Activated T-cell treated with anti-CD3 and anti-CD28 coated beads for 4 hours (primary cell): ENCODE results near the gene MAGEB4.
"Not testable (repeated sequence)": the region's sequence is repeated elsewhere in the genome, so short reads cannot be mapped to it uniquely, and the experiment has no call there.

ENCODE experiments used
- DNase-seq: peaks from one replicate; pipeline ENCODE4 v3.0.0-alpha.2; 2020

The MAGEB4 gene

GRCh38 chrX:30241724-30242415 is at the start of gene MAGEB4:
TSS of gene MAGEB4 (plus strand) at chrX:30242000. CDS start at chrX:30242136, 136 bp downstream.
- DNase-seq = no peak

GRCh38 chrX:30193910-30194309 is 47.9 kb upstream of the MAGEB4 start:
- not testable (repeated sequence) for DNase-seq

DNA sequence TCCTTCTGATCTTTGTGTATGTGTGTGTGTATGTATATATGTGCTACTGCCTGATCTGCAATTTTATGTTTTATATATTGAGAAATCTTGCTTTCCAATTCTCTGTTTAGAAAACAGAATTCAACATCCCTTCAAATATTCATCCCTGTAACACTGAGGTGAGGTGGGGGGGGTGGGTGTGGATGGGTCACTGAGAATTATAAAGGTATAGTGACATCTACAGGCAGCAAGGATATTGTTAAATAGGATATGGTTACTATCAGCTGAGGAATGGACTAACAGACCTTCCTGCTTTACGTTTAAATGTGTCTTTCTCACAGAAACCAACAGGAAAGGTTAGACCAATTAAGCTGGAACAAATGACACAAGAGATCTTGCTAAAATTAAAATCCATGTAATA is 45.5 kb upstream of the MAGEB4 start:
- DNase-seq = no peak

GRCh38 chrX:30212172-30212571 is 29.6 kb upstream of the MAGEB4 start:
- DNase-seq = no peak

GRCh38 chrX:30215357-30215843 is 26.4 kb upstream of the MAGEB4 start, which contains the start of gene MAGEB2:
TSS of gene MAGEB2 (plus strand) at chrX:30215563. CDS start at chrX:30218581, 3,018 bp downstream.
- DNase-seq = no peak

- DNase-seq = no peak
These were observed 24.3 kb upstream of the MAGEB4 start for GRCh38 chrX:30217465-30217864.

GRCh38 chrX:30219372-30219771 is 22.4 kb upstream of the MAGEB4 start:
- no peak for DNase-seq

DNA sequence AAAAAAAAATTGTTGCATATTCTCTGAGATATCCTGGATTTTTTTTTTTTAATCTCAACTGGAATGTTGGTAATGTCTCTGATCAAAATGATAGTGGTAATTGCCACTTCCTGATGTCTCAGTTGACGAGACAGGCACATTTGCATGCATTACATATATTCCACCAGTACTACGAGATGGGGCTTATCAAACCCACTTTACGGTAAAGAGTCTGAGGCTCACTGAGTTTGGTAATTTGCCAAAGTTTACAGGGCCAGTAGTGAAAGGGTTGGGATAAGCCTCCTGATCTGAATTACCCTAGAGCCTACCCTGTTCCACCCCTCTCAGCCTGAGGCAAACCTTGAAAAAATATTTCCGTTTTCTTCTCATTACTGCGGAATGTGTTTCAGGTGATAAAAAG is 21.1 kb upstream of the MAGEB4 start:
- no peak for DNase-seq

DNA sequence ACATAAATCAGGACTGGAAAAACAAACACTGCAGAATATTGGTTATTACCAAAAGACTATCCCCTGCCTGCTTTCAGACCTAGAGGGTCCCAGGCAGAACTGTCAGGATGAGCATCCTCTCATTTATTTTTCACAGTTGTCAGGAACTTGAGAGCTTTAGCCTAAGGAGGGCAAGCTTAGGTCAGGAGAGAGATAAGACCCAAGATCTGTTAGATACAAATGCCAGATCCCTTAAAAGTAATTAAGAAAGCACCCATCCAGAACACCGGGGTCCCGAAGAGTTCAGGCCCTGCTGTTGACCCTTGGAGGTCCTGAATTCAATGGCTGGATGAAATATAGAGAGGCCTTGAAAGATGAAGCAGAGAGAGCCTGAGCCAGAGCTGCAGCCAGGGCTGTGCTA is 17.3 kb upstream of the MAGEB4 start:
- no peak for DNase-seq

DNA sequence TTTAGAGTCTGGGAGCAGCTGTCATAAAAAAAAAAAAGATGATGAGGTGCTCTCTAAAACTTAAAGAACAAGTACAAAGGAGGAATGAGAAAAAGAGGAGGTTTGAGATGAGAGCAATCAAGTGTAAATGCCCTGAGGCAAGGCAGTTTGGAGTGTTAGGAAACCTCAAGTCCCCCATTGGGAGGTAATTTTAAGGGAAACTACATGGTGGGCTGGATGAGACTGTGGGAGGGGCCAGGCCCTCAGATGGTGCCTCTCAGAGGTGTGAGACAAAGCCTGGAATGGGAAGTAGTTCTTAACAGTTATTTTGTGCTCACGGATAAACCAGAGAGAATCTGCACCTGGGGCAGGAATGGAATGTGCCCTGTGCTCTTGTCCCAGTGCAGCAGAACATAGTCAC is 13.3 kb upstream of the MAGEB4 start:
- DNase-seq = no peak

- DNase-seq = no peak
These were observed 11.4 kb upstream of the MAGEB4 start, which contains the start of gene MAGEB3 for GRCh38 chrX:30230395-30230794. TSS of gene MAGEB3 (plus strand) at chrX:30230657. CDS start at chrX:30235925, 5,268 bp downstream.

DNA sequence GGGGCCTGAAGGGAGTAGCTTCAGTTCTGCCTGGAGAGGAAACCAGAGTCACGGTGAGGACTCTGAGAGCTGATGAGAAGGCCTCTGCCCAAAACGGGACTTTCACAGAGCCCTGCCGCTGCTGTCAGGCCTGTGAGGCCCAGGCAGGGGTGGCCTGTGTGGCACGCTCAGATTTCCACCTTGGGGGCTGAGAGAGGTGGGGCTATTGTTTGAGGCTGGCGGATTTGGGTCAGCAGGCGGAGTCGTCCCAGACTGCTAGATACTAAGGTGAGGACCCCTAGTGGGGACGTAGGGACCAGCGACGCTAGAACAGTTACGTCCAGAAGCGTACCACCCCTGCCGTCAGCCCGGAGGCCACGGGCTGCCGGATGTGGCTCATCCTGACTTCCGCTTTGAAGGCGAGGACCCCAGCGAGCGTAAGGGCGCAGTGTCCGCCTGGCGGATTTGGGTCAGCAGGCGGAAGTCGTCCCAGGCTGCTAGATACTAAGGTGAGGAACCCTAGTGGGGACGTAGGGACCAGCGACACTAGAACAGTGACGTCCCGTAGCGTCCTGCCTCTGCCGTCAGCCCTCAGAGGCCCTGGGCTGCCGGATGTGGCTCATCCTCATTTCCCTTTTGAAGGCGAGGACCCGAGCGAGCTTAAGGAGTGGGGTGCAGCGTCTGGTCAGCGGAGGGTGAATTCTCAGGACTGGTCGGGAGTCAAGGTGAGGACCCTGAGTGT is 5.1 kb downstream of the MAGEB4 start, which contains the start of gene MAGEB1:
MAGEB1 (plus strand) TSS at position 378 of the 721 bp plus-strand sequence. CDS start 3,348 bp downstream, outside the sequence.
- no peak for DNase-seq

DNA sequence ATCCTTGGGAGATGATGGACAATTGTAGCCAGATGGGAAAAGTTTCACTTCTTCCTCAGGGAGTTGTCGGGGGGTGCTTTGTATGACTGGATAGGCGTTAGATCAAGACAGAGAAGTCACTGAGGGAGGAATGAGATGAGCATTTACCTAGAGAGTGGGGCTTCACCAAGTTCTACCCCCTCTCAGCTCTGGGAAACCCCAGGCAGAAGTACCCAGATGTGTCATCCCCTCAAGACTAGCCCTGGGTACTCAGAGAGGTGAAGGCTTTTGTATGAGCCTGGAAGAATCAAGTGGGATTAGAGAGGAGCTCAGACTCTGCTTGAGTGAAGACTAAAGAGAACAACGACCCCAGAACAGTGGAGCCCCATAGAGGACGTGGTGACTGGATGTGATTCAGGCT is 7.1 kb downstream of the MAGEB4 start:
- DNase-seq = no peak

- DNase-seq = no peak
These were observed 11.5 kb downstream of the MAGEB4 start for GRCh38 chrX:30253257-30253656.

DNA sequence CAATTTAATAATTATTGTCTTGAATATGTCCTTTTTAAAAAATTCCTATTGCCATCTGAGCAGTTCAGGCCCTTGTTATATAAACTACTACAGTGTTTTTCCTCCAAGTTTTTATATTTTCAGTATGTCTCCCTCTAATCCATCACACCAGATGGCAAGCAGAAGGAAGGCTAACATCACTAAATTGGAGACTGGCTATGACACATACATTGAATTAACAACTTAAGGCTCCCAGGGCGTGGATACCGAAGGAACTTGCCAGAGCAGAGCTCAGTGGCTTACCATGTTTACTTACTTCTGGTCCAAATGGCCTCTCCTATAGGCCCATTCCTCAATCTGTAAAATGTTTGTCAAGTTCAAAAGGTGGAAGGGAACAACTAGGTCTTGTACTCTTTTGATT is 18.1 kb downstream of the MAGEB4 start:
- no peak for DNase-seq

DNA sequence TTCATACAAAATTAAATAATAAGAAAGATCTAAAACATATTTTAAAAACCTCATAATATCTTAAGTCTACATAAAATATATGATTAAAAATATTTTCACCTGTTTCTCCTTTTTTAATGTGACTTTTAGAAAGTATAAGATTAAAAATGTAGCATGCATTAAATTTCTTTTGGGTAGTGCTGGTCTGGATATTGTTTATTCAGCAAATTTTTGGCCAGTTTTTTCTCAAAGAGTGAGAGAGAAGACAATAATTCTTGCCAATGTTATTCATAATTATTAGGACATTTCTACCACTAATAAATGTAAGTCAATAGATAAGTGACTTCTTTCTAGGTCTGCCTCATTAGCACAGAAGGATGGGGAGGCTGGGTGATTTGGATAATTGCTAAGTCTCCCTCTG is 19.2 kb downstream of the MAGEB4 start:
- no peak for DNase-seq

DNA sequence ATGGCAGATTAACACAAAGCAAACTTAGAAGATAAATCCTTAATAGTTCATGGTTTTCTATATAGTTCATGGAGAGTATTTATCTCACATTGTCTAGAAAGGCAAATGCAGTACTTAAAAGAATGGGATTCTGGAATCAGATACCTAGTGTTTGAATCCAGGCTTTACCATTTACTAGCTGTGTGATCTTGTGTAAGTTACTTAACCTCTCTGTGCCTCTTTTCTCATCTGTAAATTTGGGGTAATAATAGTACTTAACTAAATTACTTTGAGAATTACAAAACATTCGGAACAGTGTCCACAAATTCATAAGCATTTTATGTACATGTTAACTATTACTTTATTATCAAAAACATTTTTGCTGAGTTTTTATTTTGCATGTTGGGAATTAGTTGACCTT is 21.0 kb downstream of the MAGEB4 start:
- DNase-seq = no peak

DNA sequence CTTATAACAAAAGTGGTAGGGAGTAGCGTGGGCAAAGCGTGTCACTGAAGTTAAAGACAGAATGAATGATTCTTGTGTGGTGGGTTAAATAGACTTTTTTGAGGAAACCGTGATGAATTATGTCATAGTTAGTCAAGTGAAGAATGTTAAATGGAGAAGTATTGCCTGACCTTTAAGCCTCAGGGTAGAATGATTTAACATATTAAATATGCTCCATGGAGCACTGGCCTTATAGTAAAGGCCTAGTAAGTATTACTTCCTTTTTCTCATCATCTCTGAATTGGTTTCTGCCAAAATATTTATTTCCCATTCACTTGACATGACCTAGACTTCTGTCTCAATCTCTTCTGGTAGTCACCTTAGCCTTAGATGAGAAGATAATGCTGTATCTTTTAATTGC is 28.8 kb downstream of the MAGEB4 start:
- DNase-seq = no peak

DNA sequence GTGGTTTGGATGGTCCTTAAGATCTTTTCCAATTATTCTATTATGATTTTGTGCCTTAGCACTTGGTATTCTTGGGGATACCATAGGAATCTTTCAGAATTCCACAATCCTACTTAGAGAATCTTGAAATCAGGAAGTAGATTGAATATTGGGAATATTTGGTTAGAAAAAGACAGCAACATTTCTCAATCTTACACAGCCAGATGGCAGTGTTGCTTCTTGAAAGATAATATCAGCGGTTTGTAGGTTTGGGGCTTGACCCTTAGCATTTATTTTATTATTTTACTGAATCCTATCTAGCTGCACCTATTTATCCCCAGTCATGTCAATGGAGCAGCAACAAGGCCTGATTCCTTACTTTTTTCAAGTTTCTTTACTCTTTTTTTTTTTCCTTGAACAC is 33.7 kb downstream of the MAGEB4 start:
- no peak for DNase-seq

DNA sequence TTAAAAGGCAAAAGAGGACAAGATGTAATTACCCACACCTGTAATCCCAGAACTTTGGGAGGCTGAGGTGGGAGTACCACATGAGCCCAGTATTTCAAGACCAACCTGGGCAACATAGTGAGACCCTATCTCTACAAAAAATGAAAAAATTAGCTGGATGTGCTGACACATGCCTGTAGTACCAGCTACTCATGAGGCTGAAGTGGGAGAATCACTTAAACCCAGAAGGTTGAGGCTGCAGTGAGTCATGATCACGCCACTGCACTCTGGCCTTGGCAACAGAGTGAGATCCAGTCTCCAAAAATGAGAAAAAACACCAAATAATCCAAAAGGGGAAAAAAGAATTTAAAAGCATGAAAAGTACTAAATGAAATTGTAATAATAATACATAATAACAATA is 36.6 kb downstream of the MAGEB4 start:
- DNase-seq = no peak

DNA sequence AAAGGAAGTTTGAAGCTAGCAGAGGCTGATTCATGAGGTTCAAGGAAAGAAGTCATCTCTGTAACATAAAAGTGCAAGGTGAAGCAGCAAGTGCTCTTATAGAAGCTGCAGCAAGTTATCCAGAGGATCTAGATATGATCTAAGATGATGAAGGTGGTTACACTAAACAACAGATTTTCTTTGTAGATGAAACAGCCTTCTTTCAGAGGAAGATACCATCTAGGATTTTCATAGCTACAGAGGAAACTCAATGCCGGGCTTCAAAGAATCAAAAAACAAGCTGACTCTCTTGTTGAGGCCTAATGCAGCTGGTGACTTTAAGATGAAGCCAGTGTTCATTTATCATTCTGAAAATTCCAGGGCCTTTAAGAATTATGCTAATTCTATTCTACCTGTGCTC is 38.6 kb downstream of the MAGEB4 start:
- no peak for DNase-seq

DNA sequence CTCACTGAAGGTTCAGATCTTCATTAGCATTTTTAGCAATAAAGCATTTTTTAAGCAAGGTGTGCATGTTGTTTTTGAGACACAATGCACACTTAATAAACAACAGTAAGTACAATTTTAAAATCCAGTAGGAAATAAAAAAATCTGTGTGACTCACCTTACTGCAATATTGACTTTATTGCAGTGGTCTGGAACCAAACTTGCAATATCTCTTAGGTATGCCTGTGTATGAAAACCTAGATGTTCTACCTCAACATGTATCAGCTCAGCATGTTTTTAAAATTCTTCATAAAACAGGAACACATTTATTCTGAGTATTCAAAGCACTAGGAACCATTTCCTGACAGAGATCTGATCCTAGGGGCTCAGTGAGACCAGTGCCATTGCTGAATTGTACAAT is 40.7 kb downstream of the MAGEB4 start:
- no peak for DNase-seq

GRCh38 chrX:30283456-30284200 is 41.8 kb downstream of the MAGEB4 start:
- DNase-seq = no peak
